GM12878 (cell line): Measurements from ENCODE around the gene SPANXN4. TPM values are rescaled to one million over a fixed set of nuclear protein-coding genes. Genes with fewer than 3 reads are reported as not detected.
A peak's percentile ranks its signal among the peaks of the same experiment; 100 is the strongest.

ENCODE experiments used
- HDAC6 ChIP-seq: fragments of 200-600 bp; sonication (generic); IDR thresholded peaks from one replicate; pipeline ENCODE4 v1.8.0; 2017; ENCODE audit warnings: antibody characterized with exemption; ENCODE audit not compliant: unreplicated experiment
- NBN ChIP-seq: fragments of 450-650 bp; IDR thresholded peaks from 2 replicates; pipeline ENCODE4 v1.6.1; 2016
- RAD21 ChIP-seq: IDR thresholded peaks from 2 replicates; pipeline ENCODE4 v1.6.1; 2011; ENCODE audit warnings: mild to moderate bottlenecking, low read depth, low read length, moderate library complexity; ENCODE audit not compliant: insufficient read depth
- TAF1 ChIP-seq: IDR thresholded peaks from 2 replicates; pipeline ENCODE4 v1.6.1; 2011; ENCODE audit warnings: mild to moderate bottlenecking, low read depth, low read length, borderline replicate concordance
- TBL1XR1 ChIP-seq: IDR thresholded peaks from 2 replicates; pipeline ENCODE4 v1.6.1; 2012; ENCODE audit warnings: low read depth, low read length, improper control_type of control experiment
- TCF7 ChIP-seq: IDR thresholded peaks from 2 replicates; pipeline ENCODE4 v1.6.1; 2014; ENCODE audit warnings: antibody characterized with exemption, borderline replicate concordance
- ZNF24 ChIP-seq: fragments of 450-650 bp; IDR thresholded peaks from 2 replicates; pipeline ENCODE4 v1.6.1; 2017; ENCODE audit warnings: antibody characterized with exemption, mild to moderate bottlenecking
- polyA plus RNA-seq, 11 experiments: library from polyadenylated mRNA; depleted of rRNA in 4 of 11; unstranded in 6 of 11; stranded (reverse) in 5 of 11; fragments of >200 nt; fragmentation: Nextera tagmentation in 4 of 11; fragmentation: Illumina TruSeq in 1 of 11; extraction: Ambion mirVana in 4 of 11; extraction: Trizol in 1 of 11; gene quantifications; 1 replicate in 1 of 11; 2 replicates in 10 of 11; pipeline versions ENCODE4 v1.2.1 to v1.2.3, GENCODE V29; 2011 to 2016; ENCODE audit warnings: inconsistent platforms in 2 of 11, missing spikeins in 2 of 11, low read depth in 1 of 11
- total RNA-seq, 4 experiments: library from RNA; depleted of rRNA in 3 of 4; stranded (reverse); fragments of >200 nt in 3 of 4; fragmentation: Illumina TruSeq in 1 of 4; extraction: Trizol in 1 of 4; gene quantifications; 2 replicates each; pipeline versions ENCODE4 v1.2.1 to v1.2.3, GENCODE V29; 2013 to 2021
- TF ChIP-seq, protein P1 (sequence below): IDR thresholded peaks from 2 replicates; pipeline ENCODE4 v1.6.1; 2011; ENCODE audit warnings: borderline replicate concordance, low read depth, mild to moderate bottlenecking, moderate library complexity, low read length; ENCODE audit not compliant: insufficient read depth, poor library complexity, severe bottlenecking
- TF ChIP-seq, protein P2 (sequence below): IDR thresholded peaks from 2 replicates; pipeline ENCODE4 v1.6.1; 2012; ENCODE audit warnings: low read length, inconsistent platforms

Gene SPANXN4
- total and polyA plus RNA-seq, 10 of the 15 experiments (the other 5 are each of a cell fraction or from before 2014, with no cell fraction given) = not detected

DNA sequence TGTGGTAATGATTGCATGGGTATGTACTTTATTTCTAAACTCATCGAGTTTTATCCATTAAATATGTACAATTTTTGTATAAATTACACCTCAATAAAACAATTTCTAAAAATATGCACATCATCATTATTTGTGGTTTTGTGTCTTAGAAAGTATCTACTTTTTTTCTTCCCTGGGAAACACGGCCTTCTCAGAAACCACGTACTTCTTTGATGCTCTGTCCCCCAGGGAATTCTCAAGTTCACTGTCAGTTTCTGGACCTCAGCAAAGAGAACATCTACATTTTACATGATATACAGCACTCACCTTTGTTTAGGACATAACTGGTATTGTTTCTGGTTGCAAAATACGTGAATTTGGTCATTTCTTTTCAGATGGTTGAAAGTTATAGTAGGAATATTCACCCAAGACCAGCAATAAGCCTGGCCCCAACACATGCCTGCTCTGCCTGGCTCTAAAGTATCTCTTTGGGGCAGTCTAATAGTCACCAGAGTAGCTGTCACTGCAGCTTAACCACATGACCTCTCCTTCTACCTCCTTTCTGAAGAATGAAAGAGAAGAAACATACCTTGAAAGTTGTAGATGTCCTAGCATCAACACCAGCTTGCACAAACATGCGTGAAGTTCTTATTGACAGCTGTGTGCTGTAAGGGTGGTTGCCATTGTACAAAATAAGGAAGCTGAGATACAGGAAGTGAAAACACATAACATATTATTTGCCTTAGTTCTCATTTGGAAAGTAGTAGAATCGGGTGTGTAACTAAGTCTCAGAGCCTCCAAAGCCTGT lies 48.4 kb upstream of the SPANXN4 start (continued):
- TF ChIP-seq, protein P1, sequence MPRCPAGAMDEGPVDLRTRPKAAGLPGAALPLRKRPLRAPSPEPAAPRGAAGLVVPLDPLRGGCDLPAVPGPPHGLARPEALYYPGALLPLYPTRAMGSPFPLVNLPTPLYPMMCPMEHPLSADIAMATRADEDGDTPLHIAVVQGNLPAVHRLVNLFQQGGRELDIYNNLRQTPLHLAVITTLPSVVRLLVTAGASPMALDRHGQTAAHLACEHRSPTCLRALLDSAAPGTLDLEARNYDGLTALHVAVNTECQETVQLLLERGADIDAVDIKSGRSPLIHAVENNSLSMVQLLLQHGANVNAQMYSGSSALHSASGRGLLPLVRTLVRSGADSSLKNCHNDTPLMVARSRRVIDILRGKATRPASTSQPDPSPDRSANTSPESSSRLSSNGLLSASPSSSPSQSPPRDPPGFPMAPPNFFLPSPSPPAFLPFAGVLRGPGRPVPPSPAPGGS = peak; percentile 13
- TF ChIP-seq HDAC6 (no peak), RAD21 (peak; percentile 15; the same call in 1 of the 2 replicates), TAF1 (peak; percentile 42; the same call in 1 of the 2 replicates), NBN (no peak; the same call in 1 of the 2 replicates), TCF7 (peak; percentile 87), ZNF24 (no peak), TBL1XR1 (peak; percentile 68; the same call in 1 of the 2 replicates)
- TF ChIP-seq, protein P2, sequence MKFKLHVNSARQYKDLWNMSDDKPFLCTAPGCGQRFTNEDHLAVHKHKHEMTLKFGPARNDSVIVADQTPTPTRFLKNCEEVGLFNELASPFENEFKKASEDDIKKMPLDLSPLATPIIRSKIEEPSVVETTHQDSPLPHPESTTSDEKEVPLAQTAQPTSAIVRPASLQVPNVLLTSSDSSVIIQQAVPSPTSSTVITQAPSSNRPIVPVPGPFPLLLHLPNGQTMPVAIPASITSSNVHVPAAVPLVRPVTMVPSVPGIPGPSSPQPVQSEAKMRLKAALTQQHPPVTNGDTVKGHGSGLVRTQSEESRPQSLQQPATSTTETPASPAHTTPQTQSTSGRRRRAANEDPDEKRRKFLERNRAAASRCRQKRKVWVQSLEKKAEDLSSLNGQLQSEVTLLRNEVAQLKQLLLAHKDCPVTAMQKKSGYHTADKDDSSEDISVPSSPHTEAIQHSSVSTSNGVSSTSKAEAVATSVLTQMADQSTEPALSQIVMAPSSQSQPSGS = peak; percentile 35; the same call in 1 of the 2 replicates
